ENCODE data around the gene NFIC. TPM values are rescaled to one million over a fixed set of nuclear protein-coding genes. Genes with fewer than 3 reads are reported as not detected.

The NFIC gene
- total and polyA plus RNA-seq, 2 of the 4 experiments (the other 2 are of a cell fraction): 21.9 to 32.1 TPM

DNA sequence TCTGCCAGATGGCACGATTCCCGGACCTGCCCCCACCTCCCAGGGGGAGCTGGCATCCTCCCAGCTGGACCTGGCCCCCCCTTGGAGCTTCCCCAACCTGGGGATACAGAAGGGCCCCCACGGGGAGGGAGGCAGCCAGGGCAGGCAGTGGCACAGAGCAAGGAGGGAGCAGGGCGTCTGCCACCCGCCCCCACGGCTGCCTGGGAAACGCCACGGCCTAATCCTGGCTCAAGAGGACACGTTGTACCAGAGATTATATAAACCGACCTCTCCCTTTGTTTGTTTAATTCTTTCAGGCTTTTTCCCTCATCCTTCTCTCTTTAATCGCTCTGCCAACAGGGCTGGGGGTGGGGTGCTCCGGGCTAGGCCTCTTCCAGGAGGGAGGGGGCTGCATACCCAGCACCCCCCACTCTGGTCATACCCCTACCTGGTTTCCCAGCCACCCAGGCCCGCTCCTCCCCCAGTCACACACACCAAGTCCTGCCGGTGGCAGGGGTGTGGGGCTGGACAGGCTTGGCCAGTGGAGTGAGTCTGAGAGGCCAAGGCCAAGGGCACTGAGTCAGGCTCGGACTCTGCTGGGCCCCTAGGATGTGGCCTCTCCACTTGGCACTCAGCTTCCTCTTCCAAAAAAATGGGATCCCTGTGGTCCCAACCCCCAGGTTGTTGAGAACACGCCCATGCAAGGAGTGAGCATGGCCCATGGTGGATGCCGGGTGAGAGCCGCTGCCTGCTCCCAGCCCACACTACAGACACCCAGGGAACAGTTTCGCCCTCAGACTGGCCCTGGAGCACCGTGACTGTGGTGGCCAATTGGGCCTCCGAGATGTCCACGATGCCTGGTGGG, 29.5 kb upstream of the NFIC start:
- intact Hi-C loops (cut with micrococcal nuclease): no loop called here
- no TSS peak for BruUV-seq (replicated peaks)
- Histone ChIP-seq H2BK5ac (ENCODE audit: low read depth, low read length, poor library complexity, severe bottlenecking) (peak overlapping the region; percentile 53), H3K4ac (ENCODE audit: low read depth, low read length) (peak overlapping the region; percentile 51), H2BK20ac (ENCODE audit: low read depth, low read length) (peak overlapping the region; percentile 53), H3K4me3 (ENCODE audit: insufficient read depth, low read depth, low read length) (no peak overlapping the region), H2AK5ac (ENCODE audit: low read depth, low read length) (peak overlapping the region; percentile 94), H3K79me1 (ENCODE audit: low read depth in 1 of 2, low read length in 2 of 2) (no peaks in the 10 kb centered on the region; a peak in 1 of 4 replicates), H2BK15ac (ENCODE audit: low read depth, low read length) (peak overlapping the region; percentile 92; the same call in 2 of the 3 replicates), H3K9me1 (ENCODE audit: insufficient read depth, low read length) (peaks cover 9% of the 10 kb centered on the region; the same call in 1 of the 2 replicates), H3K9me3 (ENCODE audit: control insufficient read depth, insufficient read depth, low read length) (no peaks in the 10 kb centered on the region), H3K9ac (ENCODE audit: low read depth, low read length) (peak overlapping the region; percentile 40), H2AFZ (replicated peaks; ENCODE audit: low read length, poor library complexity) (peak overlapping the region; percentile 87), H4K20me1 (ENCODE audit: insufficient read depth, low read length) (no peaks in the 10 kb centered on the region), H3K36me3 (ENCODE audit: control insufficient read depth, insufficient read depth, low read length) (no peaks in the 10 kb centered on the region), H4K5ac (ENCODE audit: low read depth, low read length) (peak overlapping the region; percentile 47), H3K27me3 (ENCODE audit: control insufficient read depth, insufficient read depth, low read length) (no peaks in the 10 kb centered on the region), H4K91ac (ENCODE audit: insufficient read depth, low read depth, low read length) (peak overlapping the region; percentile 89), H3K56ac (ENCODE audit: extremely low read depth, insufficient read depth, low read length) (no peak overlapping the region), H3K4me1 (ENCODE audit: control insufficient read depth, insufficient read depth, low read length) (peaks cover 24% of the 10 kb centered on the region), H3K27ac (ENCODE audit: insufficient read depth, low read length) (peak overlapping the region; percentile 56), H3K23ac (ENCODE audit: low read depth, low read length) (0 out of 2 replicates have a peak overlapping the region, but pooled peaks have one; percentile 13), H3K4me2 (ENCODE audit: low read depth, low read length) (peak overlapping the region; percentile 40; the same call in 1 of the 2 replicates), H2BK120ac (ENCODE audit: low read depth, low read length) (peak overlapping the region; percentile 69), H2AK9ac (replicated peaks; ENCODE audit: low read depth, low read length, poor library complexity) (peak overlapping the region; percentile 92), H4K8ac (ENCODE audit: low read depth in 2 of 2, low read length in 2 of 2) (peak overlapping the region; percentile 81 to 84), H3K14ac (replicated peaks; ENCODE audit: low read depth, low read length) (peak overlapping the region; percentile 62), H3K18ac (ENCODE audit: low read depth, low read length) (peak overlapping the region; percentile 26)
- dilution Hi-C loops (cut with HindIII; ENCODE audit: low sequenced_read_pairs, unreplicated experiment): no loop called here
- ChIA-PET CTCF (no interaction called here), POLR2A (ENCODE audit: unreplicated experiment) (no interaction called here)
- peak; percentile 88 for ATAC-seq (ENCODE audit: low read depth)
- 68% methylated on average over 7 of the region's 22 CpGs; no CpG with 5 or more reads in 1 of the 2 experiments for WGBS, 2 experiments (ENCODE audit: extremely low coverage in 2 of 2, insufficient read length in 1 of 2)
- DNase-seq: peak; percentile 48
- peak; percentile 40; the same call in 1 of the 2 replicates for TF ChIP-seq MAZ (IDR thresholded peaks at IDR 0.05; ENCODE audit: borderline replicate concordance, low read depth, low read length)
- no peak for TF ChIP-seq FOS (IDR thresholded peaks at IDR 0.05; ENCODE audit: low read depth, low read length)
- in situ Hi-C loops (cut with MboI; ENCODE audit: low sequenced_read_pairs): no loop called here
